Endothelial cell of umbilical vein (primary cell): ENCODE results near the gene DLGAP1. TPM values are rescaled to one million over a fixed set of nuclear protein-coding genes. Genes with fewer than 3 reads are reported as not detected.

ENCODE experiments used
- BruUV-seq: library from RNA; stranded (reverse); fragments of 400-500 nt; replicated peaks from 2 replicates; lab custom pipeline; 2021; lab: Mats Ljungman, UMichigan
- CTCF ChIA-PET: fragments of 300-600, 350-600 bp; sonication (Branson Sonifier 250); formaldehyde crosslinking; loops from one replicate; lab custom pipeline; 2021; ENCODE audit warnings: antibody characterized with exemption, inconsistent platforms; lab: Charles Lee
- POLR2A ChIA-PET: fragments of 300-600, 350-600 bp; sonication (Branson Sonifier 250); formaldehyde crosslinking; loops from one replicate; lab custom pipeline; 2021; ENCODE audit warnings: antibody characterized with exemption, inconsistent platforms; lab: Charles Lee
- DNase-seq: peaks from one replicate; pipeline ENCODE4 v3.0.0-alpha.2; 2011; ENCODE audit warnings: low read depth, low spot score
- FAIRE-seq: peaks from 2 replicates; lab custom pipeline; 2011; peaks lifted over from hg19 to GRCh38; lab: Jason Lieb, UNC
- H2AFZ ChIP-seq: 2 replicates; pipeline ENCODE4 v1.6.0; 2012; ENCODE audit warnings: low read depth, low read length, control low read depth, inconsistent platforms
- H3K27ac ChIP-seq: 2 replicates; pipeline ENCODE4 v1.5.1; 2011; ENCODE audit warnings: low read depth, mild to moderate bottlenecking, control low read depth, low read length, moderate library complexity; ENCODE audit not compliant: insufficient read depth
- H3K27me3 ChIP-seq, 2 experiments: 2 replicates each; pipeline versions ENCODE4 v1.6.0 to v1.6.1; 2011; ENCODE audit warnings: low read length in 2 of 2, mixed read lengths in 1 of 2; ENCODE audit not compliant: control insufficient read depth in 2 of 2, insufficient read depth in 2 of 2
- H3K36me3 ChIP-seq, 2 experiments: 2 replicates in 1 of 2; 3 replicates in 1 of 2; pipeline ENCODE4 v1.5.1; 2011; ENCODE audit warnings: low read length in 2 of 2, mild to moderate bottlenecking in 1 of 2, moderate library complexity in 1 of 2; ENCODE audit not compliant: control insufficient read depth in 2 of 2, insufficient read depth in 2 of 2; ENCODE audit errors: extremely low read depth in 1 of 2
- H3K4me1 ChIP-seq: 3 replicates; pipeline ENCODE4 v1.5.1; 2011; ENCODE audit warnings: mild to moderate bottlenecking, low read length; ENCODE audit not compliant: control insufficient read depth, insufficient read depth; ENCODE audit errors: extremely low read depth
- H3K4me2 ChIP-seq: 2 replicates; pipeline ENCODE4 v1.6.1; 2011; ENCODE audit warnings: low read length, control low read depth, mixed read lengths; ENCODE audit not compliant: insufficient read depth
- H3K4me3 ChIP-seq, 3 experiments: fragments of 200-600 bp in 1 of 3; sonication (generic), shearing (Covaris generic) in 1 of 3; replicated peaks in 1 of 3; 2 replicates each; pipeline ENCODE4 v1.5.1; 2011 to 2016; ENCODE audit warnings: control low read depth in 3 of 3, low read length in 3 of 3, mild to moderate bottlenecking in 2 of 3, inconsistent platforms in 1 of 3, low read depth in 1 of 3, moderate library complexity in 1 of 3; ENCODE audit not compliant: insufficient read depth in 1 of 3
- H3K79me2 ChIP-seq: 2 replicates; pipeline ENCODE4 v1.6.0; 2012; ENCODE audit warnings: low read length, inconsistent platforms; ENCODE audit not compliant: control insufficient read depth, insufficient read depth
- H3K9ac ChIP-seq: replicated peaks from 2 replicates; pipeline ENCODE3; 2011; ENCODE audit warnings: low read length, control low read depth; ENCODE audit not compliant: insufficient read depth; ENCODE audit errors: extremely low read depth
- H3K9me1 ChIP-seq: replicated peaks from 3 replicates; pipeline ENCODE4 v1.6.0; 2011; ENCODE audit warnings: mild to moderate bottlenecking, low read length; ENCODE audit not compliant: control insufficient read depth, insufficient read depth; ENCODE audit errors: extremely low read depth
- H3K9me3 ChIP-seq: replicated peaks from 2 replicates; pipeline ENCODE4 v1.5.1; 2012; ENCODE audit warnings: low read length, inconsistent platforms; ENCODE audit not compliant: control insufficient read depth, insufficient read depth
- H4K20me1 ChIP-seq: replicated peaks from 2 replicates; pipeline ENCODE3; 2011; ENCODE audit warnings: mild to moderate bottlenecking, low read length; ENCODE audit not compliant: control insufficient read depth, insufficient read depth; ENCODE audit errors: extremely low read depth
- EZH2 ChIP-seq: IDR thresholded peaks from 2 replicates; pipeline ENCODE4 v1.6.1; 2012; ENCODE audit warnings: borderline replicate concordance, low read depth, mild to moderate bottlenecking, moderate library complexity, low read length, inconsistent platforms; ENCODE audit not compliant: severe bottlenecking
- FOS ChIP-seq: IDR thresholded peaks from 2 replicates; pipeline ENCODE4 v1.6.1; 2011; ENCODE audit warnings: mild to moderate bottlenecking, low read length, moderate library complexity, borderline replicate concordance; ENCODE audit not compliant: insufficient read depth
- GATA2 ChIP-seq: IDR thresholded peaks from 2 replicates; pipeline ENCODE4 v1.7.0; 2011; ENCODE audit warnings: low read depth, mild to moderate bottlenecking, moderate library complexity, mixed read lengths, low read length; ENCODE audit not compliant: insufficient read length, insufficient read depth
- MYC ChIP-seq: IDR thresholded peaks from one replicate; pipeline ENCODE4 v1.6.1; 2011; ENCODE audit warnings: mild to moderate bottlenecking, low read depth, low read length
- POLR2A ChIP-seq: IDR thresholded peaks from 2 replicates; pipeline ENCODE4 v1.6.1; 2012; ENCODE audit warnings: low read depth, mild to moderate bottlenecking, control low read depth, low read length
- POLR2AphosphoS5 ChIP-seq: IDR thresholded peaks from 2 replicates; pipeline ENCODE4 v1.6.1; 2012; ENCODE audit warnings: low read depth, mild to moderate bottlenecking, control low read depth, low read length, moderate library complexity; ENCODE audit not compliant: insufficient read depth
- dilution Hi-C: fragments of 300-500 bp; cut with MboI; formaldehyde crosslinking; loops from one replicate; pipeline ENCODE4 v1.15.0; 2019; ENCODE audit warnings: low sequenced_read_pairs; ENCODE audit not compliant: extremely low pct_ligation_motif_present
- intact Hi-C: fragments of 100-400 bp; cut with micrococcal nuclease; formaldehyde crosslinking; loops from one replicate; pipeline ENCODE4 v1.10.0; 2022
- polyA plus RNA-seq, 4 experiments: library from polyadenylated mRNA; depleted of rRNA in 3 of 4; stranded (reverse) in 3 of 4; unstranded in 1 of 4; fragments of >200 nt; gene quantifications; 2 replicates each; pipeline versions ENCODE4 v1.2.1 to v1.2.3, GENCODE V29; 2011 to 2012; ENCODE audit warnings: missing spikeins in 1 of 4
- total RNA-seq: library from RNA; stranded (reverse); gene quantifications from 2 replicates; pipeline ENCODE4 v1.2.3, GENCODE V29; 2021
- TF ChIP-seq, protein P1 (sequence below): IDR thresholded peaks from 2 replicates; pipeline ENCODE4 v1.6.1; 2011; ENCODE audit not compliant: insufficient read depth, insufficient read length

Gene DLGAP1
- total and polyA plus RNA-seq, 2 donors (not counting 3 experiments of a cell fraction or from before 2014, with no cell fraction given): 0.04 TPM; not detected in 1

DNA sequence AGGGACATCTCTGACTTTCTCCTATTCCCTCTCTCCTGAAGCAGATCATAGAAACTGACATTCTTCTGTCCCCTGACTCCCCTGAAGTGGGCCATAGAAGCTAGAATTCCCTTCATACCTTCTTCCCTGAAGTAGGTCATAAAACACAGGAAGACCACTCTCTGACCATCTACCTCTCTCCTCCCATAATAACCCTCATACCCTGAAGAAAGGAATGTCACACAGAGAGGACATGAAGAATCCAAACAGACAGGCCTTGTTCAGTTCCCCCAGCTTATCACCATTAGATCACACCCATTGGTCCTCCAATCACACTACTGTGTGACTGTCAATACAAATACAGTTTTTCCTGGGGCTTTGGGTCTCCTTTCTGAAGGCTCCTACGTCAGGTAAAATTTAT lies 347.1 kb downstream of the DLGAP1 start:
- H3K27ac ChIP-seq: no peak overlapping the region
- TF ChIP-seq GATA2: no peak
- no peak for TF ChIP-seq FOS
- no peak for TF ChIP-seq EZH2
- TF ChIP-seq POLR2AphosphoS5: no peak
- no peak for TF ChIP-seq MYC
- TF ChIP-seq, protein P1, sequence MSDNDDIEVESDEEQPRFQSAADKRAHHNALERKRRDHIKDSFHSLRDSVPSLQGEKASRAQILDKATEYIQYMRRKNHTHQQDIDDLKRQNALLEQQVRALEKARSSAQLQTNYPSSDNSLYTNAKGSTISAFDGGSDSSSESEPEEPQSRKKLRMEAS: no peak
- H3K27me3 ChIP-seq: no peaks in the 10 kb centered on the region
- no peak overlapping the region for H2AFZ ChIP-seq
- ChIA-PET POLR2A (no interaction called here), CTCF (interaction anchor here (3.7 to 4.3 kb wide), 2 partner anchors 915 to 950 kb away, joined by 35 to 116 read pairs; no protein-coding TSS in a partner anchor)
- FAIRE-seq: no peak
- no TSS peak for BruUV-seq
- H3K9me3 ChIP-seq: no peaks in the 10 kb centered on the region
- no peak for DNase-seq
- H3K79me2 ChIP-seq: no peaks in the 10 kb centered on the region
- dilution Hi-C loops (no loop called here), intact Hi-C loops (no loop called here)
- no peaks in the 10 kb centered on the region for H4K20me1 ChIP-seq
- no peak overlapping the region for H3K4me2 ChIP-seq
- no peak overlapping the region for H3K4me3 ChIP-seq
- H3K36me3 ChIP-seq: no peaks in the 10 kb centered on the region
- no peaks in the 10 kb centered on the region for H3K9me1 ChIP-seq
- H3K4me1 ChIP-seq: no peaks in the 10 kb centered on the region
- no peak overlapping the region for H3K9ac ChIP-seq

DNA sequence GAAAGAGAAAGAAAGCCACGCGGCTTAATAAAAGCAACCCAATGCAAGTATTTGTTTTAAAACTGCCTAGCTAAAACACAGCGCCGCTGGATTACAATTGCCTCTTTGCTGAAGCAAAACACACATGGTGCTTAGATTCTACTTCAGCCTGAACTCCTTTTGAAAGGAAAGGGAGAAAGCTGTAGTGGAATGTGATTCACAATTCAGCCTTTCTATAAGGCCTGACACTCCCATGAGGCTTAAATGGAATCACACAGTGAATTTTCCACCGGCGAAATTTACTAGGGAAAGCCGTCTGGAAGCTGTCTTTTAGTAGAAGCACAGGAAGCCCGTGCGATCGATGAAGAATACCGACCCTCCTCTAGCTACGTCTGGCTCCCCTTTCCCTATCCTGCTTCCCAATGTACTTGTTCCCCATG lies 348.0 kb downstream of the DLGAP1 start:
- H3K9me1 ChIP-seq: no peaks in the 10 kb centered on the region
- TF ChIP-seq POLR2A (no peak), FOS (no peak), POLR2AphosphoS5 (no peak), EZH2 (no peak), GATA2 (no peak)
- no peaks in the 10 kb centered on the region for H3K9me3 ChIP-seq
- H3K27ac ChIP-seq: no peak overlapping the region
- intact Hi-C loops (no loop called here), dilution Hi-C loops (no loop called here)
- POLR2A ChIA-PET: no interaction called here
- no peak overlapping the region for H3K4me3 ChIP-seq
- no peak overlapping the region for H3K4me2 ChIP-seq
- no peaks in the 10 kb centered on the region for H3K4me1 ChIP-seq
- no TSS peak for BruUV-seq
- FAIRE-seq (no peak), DNase-seq (no peak)
- H4K20me1 ChIP-seq: no peaks in the 10 kb centered on the region
- H2AFZ ChIP-seq: no peak overlapping the region
- H3K9ac ChIP-seq: no peak overlapping the region
- H3K79me2 ChIP-seq: no peaks in the 10 kb centered on the region
- CTCF ChIA-PET: interaction anchor here (0.6 to 4.3 kb wide), 18 partner anchors 8 to 1305 kb away, joined by 3 to 116 read pairs (median 4); no protein-coding TSS in a partner anchor
- H3K36me3 ChIP-seq: no peaks in the 10 kb centered on the region
- no peaks in the 10 kb centered on the region for H3K27me3 ChIP-seq
